ENCODE data around the gene SNX2. TPM values are rescaled to one million over a fixed set of nuclear protein-coding genes. Genes with fewer than 3 reads are reported as not detected.
A peak's percentile ranks its signal among the peaks of the same experiment; 100 is the strongest.
"Not testable (repeated sequence)": the region's sequence is repeated elsewhere in the genome, so short reads cannot be mapped to it uniquely, and the experiment has no call there.

SNX2 gene
- total RNA-seq, 2 experiments from 2014 or later = 46.0 to 46.5 TPM

- no peaks in the 10 kb centered on the region for H3K36me3 ChIP-seq (ENCODE audit: insufficient read depth, low read length)
- H3K9me3 Mint-ChIP-seq = no peaks in the 10 kb centered on the region
- H3K4me1 ChIP-seq (ENCODE audit: insufficient read depth, low read length) = peaks cover 20% of the 10 kb centered on the region
- peak overlapping the region; percentile 82 for H3K27ac Mint-ChIP-seq
- H3K27me3 ChIP-seq (ENCODE audit: control insufficient read depth in 1 of 2, insufficient read depth in 2 of 2, low read length in 2 of 2) = no peaks in the 10 kb centered on the region
- peaks cover 9% of the 10 kb centered on the region for H3K36me3 Mint-ChIP-seq (ENCODE audit: low read depth)
- TF ChIP-seq, protein P1, sequence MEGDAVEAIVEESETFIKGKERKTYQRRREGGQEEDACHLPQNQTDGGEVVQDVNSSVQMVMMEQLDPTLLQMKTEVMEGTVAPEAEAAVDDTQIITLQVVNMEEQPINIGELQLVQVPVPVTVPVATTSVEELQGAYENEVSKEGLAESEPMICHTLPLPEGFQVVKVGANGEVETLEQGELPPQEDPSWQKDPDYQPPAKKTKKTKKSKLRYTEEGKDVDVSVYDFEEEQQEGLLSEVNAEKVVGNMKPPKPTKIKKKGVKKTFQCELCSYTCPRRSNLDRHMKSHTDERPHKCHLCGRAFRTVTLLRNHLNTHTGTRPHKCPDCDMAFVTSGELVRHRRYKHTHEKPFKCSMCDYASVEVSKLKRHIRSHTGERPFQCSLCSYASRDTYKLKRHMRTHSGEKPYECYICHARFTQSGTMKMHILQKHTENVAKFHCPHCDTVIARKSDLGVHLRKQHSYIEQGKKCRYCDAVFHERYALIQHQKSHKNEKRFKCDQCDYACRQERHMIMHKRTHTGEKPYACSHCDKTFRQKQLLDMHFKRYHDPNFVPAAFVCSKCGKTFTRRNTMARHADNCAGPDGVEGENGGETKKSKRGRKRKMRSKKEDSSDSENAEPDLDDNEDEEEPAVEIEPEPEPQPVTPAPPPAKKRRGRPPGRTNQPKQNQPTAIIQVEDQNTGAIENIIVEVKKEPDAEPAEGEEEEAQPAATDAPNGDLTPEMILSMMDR (IDR thresholded peaks at IDR 0.05) = no peak
- H3K4me3 ChIP-seq (ENCODE audit: low read length) = peak overlapping the region; percentile 82
- CTCF ChIA-PET = no interaction called here
- peaks cover 38% of the 10 kb centered on the region for H3K4me1 Mint-ChIP-seq (ENCODE audit: low read depth)
- peak overlapping the region; percentile 62 to 64 for H3K27ac ChIP-seq (ENCODE audit: low read depth in 1 of 2, low read length in 2 of 2)
- POLR2A ChIA-PET = interaction anchor here (2.6 to 2.7 kb wide), 2 partner anchors 71 to 577 kb away, joined by 27 to 31 read pairs; partner anchors contain the start of genes CEP120 and SNX2
- ATAC-seq (ENCODE audit: poor library complexity) (no peak), DNase-seq (peak in 3 of 14 experiments; percentile 2 to 13 (median 11))
- intact Hi-C loops (cut with DNase I, micrococcal nuclease) = loop anchor here in 1 of 2 experiments (10.0 kb wide), 1 partner anchor 71 kb away; the partner anchor contains the start of gene SNX2
- H3K9me3 ChIP-seq (ENCODE audit: control insufficient read depth in 1 of 2, insufficient read depth in 1 of 2, low read length in 2 of 2) = no peaks in the 10 kb centered on the region
- H3K27me3 Mint-ChIP-seq = no peaks in the 10 kb centered on the region
- peak overlapping the region; percentile 88 for H3K4me3 Mint-ChIP-seq
Observed at GRCh38 chr5:122846051-122846550, 71.2 kb downstream of the SNX2 start.

DNA sequence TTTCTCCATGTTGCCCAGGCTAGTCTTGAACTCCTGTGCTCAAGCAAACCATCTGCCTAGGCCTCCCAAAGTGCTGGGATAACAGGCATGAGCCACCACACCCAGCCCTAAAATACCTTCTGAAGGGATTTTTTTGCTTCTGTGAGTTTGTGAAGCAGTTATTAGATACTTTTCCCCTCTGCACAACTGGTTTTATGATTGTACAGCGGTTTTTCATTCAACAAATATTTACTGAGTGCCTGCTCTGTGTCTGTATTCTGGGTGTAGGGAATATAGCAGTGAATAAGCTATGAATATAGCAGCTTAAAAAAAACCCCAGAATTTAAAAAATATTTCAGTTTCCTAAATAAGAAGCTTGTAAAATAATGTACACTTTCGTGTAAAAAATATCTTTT is 72.8 kb downstream of the SNX2 start:
- Mint-ChIP-seq H3K4me1 (ENCODE audit: low read depth) (peaks cover 38% of the 10 kb centered on the region), H3K4me3 (peak overlapping the region; percentile 88), H3K27ac (no peak overlapping the region), H3K9me3 (no peaks in the 10 kb centered on the region), H3K36me3 (ENCODE audit: low read depth) (peaks cover 9% of the 10 kb centered on the region), H3K27me3 (no peaks in the 10 kb centered on the region)
- ChIA-PET POLR2A (interaction anchor here (1.0 kb wide), 1 partner anchor 575 kb away, joined by 4 read pairs; the partner anchor contains the start of gene CEP120), CTCF (no interaction called here)
- no peak overlapping the region for H3K4me3 ChIP-seq (ENCODE audit: low read length)
- DNase-seq = peak in 1 of 14 experiments; percentile 4
- H3K9me3 ChIP-seq (ENCODE audit: control insufficient read depth in 1 of 2, insufficient read depth in 1 of 2, low read length in 2 of 2) = no peaks in the 10 kb centered on the region
- ATAC-seq (ENCODE audit: poor library complexity) = no peak
- intact Hi-C loops (cut with DNase I, micrococcal nuclease) = loop anchor here in 1 of 2 experiments (10.0 kb wide), 1 partner anchor 73 kb away; the partner anchor contains the start of gene SNX2
- no peaks in the 10 kb centered on the region for H3K36me3 ChIP-seq (ENCODE audit: insufficient read depth, low read length)
- H3K4me1 ChIP-seq (ENCODE audit: insufficient read depth, low read length) = peaks cover 20% of the 10 kb centered on the region
- H3K27me3 ChIP-seq (ENCODE audit: control insufficient read depth in 1 of 2, insufficient read depth in 2 of 2, low read length in 2 of 2) = no peaks in the 10 kb centered on the region
- TF ChIP-seq, protein P1 (IDR thresholded peaks at IDR 0.05) = no peak
- no peak overlapping the region for H3K27ac ChIP-seq (ENCODE audit: low read depth in 1 of 2, low read length in 2 of 2)

- POLR2A ChIA-PET = no interaction called here
Observed at GRCh38 chr5:122849771-122850170, 74.9 kb downstream of the SNX2 start.

GRCh38 chr5:122857538-122857937 is 82.7 kb downstream of the SNX2 start:
- POLR2A ChIA-PET; H3K36me3 ChIP-seq (ENCODE audit: insufficient read depth, low read length); H3K27ac ChIP-seq (ENCODE audit: low read depth in 1 of 2, low read length in 2 of 2); H3K4me3 Mint-ChIP-seq; H3K4me3 ChIP-seq (ENCODE audit: low read length); DNase-seq; intact Hi-C loops (cut with DNase I, micrococcal nuclease); CTCF ChIA-PET; H3K4me1 Mint-ChIP-seq (ENCODE audit: low read depth); H3K27ac Mint-ChIP-seq; H3K9me3 ChIP-seq (ENCODE audit: control insufficient read depth in 1 of 2, insufficient read depth in 1 of 2, low read length in 2 of 2); H3K36me3 Mint-ChIP-seq (ENCODE audit: low read depth); ATAC-seq (ENCODE audit: poor library complexity); H3K27me3 ChIP-seq (ENCODE audit: control insufficient read depth in 1 of 2, insufficient read depth in 2 of 2, low read length in 2 of 2); H3K9me3 Mint-ChIP-seq; H3K4me1 ChIP-seq (ENCODE audit: insufficient read depth, low read length); H3K27me3 Mint-ChIP-seq: not testable (repeated sequence)

More at GRCh38 chr5:122849771-122850170, 74.9 kb downstream of the SNX2 start:
- H3K9me3 ChIP-seq (ENCODE audit: control insufficient read depth in 1 of 2, insufficient read depth in 1 of 2, low read length in 2 of 2) = no peaks in the 10 kb centered on the region
- H3K4me1 ChIP-seq (ENCODE audit: insufficient read depth, low read length) = peaks cover 7% of the 10 kb centered on the region
- Mint-ChIP-seq H3K36me3 (ENCODE audit: low read depth) (peaks cover 3% of the 10 kb centered on the region), H3K4me1 (ENCODE audit: low read depth) (peaks cover 22% of the 10 kb centered on the region), H3K9me3 (no peaks in the 10 kb centered on the region), H3K27me3 (no peaks in the 10 kb centered on the region), H3K27ac (no peak overlapping the region), H3K4me3 (no peak overlapping the region)
- H3K27ac ChIP-seq (ENCODE audit: low read depth in 1 of 2, low read length in 2 of 2) = no peak overlapping the region
- ATAC-seq (ENCODE audit: poor library complexity) (no peak), DNase-seq (no peak)
- H3K4me3 ChIP-seq (ENCODE audit: low read length) = no peak overlapping the region
- TF ChIP-seq, protein P1 (IDR thresholded peaks at IDR 0.05) = no peak
- intact Hi-C loops (cut with DNase I, micrococcal nuclease) = loop anchor here in 1 of 2 experiments (10.0 kb wide), 1 partner anchor 75 kb away; the partner anchor contains the start of gene SNX2
- H3K36me3 ChIP-seq (ENCODE audit: insufficient read depth, low read length) = no peaks in the 10 kb centered on the region
- CTCF ChIA-PET = no interaction called here
- H3K27me3 ChIP-seq (ENCODE audit: control insufficient read depth in 1 of 2, insufficient read depth in 2 of 2, low read length in 2 of 2) = no peaks in the 10 kb centered on the region

Data from CD4-positive, alpha-beta T cell (primary cell).